Panc1 (cell line): ENCODE results near the gene IGF1R. TPM values are rescaled to one million over a fixed set of nuclear protein-coding genes. Genes with fewer than 3 reads are reported as not detected.

ENCODE experiments used
- ATAC-seq: fragments of 200-7000 bp; cut with Tn5 transposase; 2 replicates; pipeline ENCODE4 v1.9.1; 2020; ENCODE audit warnings: mild to moderate bottlenecking, moderate library complexity
- BruUV-seq: library from RNA; stranded (reverse); fragments of 400-500 nt; replicated peaks from 2 replicates; lab custom pipeline; 2021; lab: Mats Ljungman, UMichigan
- CTCF ChIA-PET: fragments of 300-600 bp; sonication (Branson Sonifier 250); formaldehyde crosslinking; loops from one replicate; lab custom pipeline; 2022; ENCODE audit warnings: antibody characterized with exemption; lab: Charles Lee
- POLR2A ChIA-PET: fragments of 300-600 bp; sonication (Branson Sonifier 250); formaldehyde crosslinking; loops from one replicate; lab custom pipeline; 2022; ENCODE audit warnings: antibody characterized with exemption; lab: Charles Lee
- DNase-seq: peaks from one replicate; pipeline ENCODE4 v3.0.0-alpha.2; 2010; ENCODE audit warnings: low read depth, low spot score
- H3K27ac ChIP-seq: 2 replicates; pipeline ENCODE4 v1.5.1; 2011; ENCODE audit warnings: mild to moderate bottlenecking, low read length, inconsistent platforms
- H3K27me3 ChIP-seq: fragments of 200-500 bp; sonication (Bioruptor generic); 2 replicates; pipeline ENCODE4 v1.6.0; 2014; ENCODE audit warnings: low read length, inconsistent platforms; ENCODE audit not compliant: control insufficient read depth, insufficient read depth
- H3K36me3 ChIP-seq: fragments of 200-500 bp; sonication (Bioruptor generic); 2 replicates; pipeline ENCODE4 v1.5.1; 2014; ENCODE audit warnings: inconsistent platforms, mild to moderate bottlenecking, low read length, moderate library complexity; ENCODE audit not compliant: control insufficient read depth, insufficient read depth
- H3K4me1 ChIP-seq: 2 replicates; pipeline ENCODE4 v1.5.1; 2011; ENCODE audit warnings: inconsistent platforms, mild to moderate bottlenecking, low read length, moderate library complexity; ENCODE audit not compliant: control insufficient read depth, insufficient read depth
- H3K4me3 ChIP-seq, 2 experiments: 2 replicates each; pipeline ENCODE4 v1.5.1; 2011 to 2012; ENCODE audit warnings: low read depth in 2 of 2, low read length in 2 of 2, mild to moderate bottlenecking in 2 of 2, inconsistent platforms in 1 of 2, moderate library complexity in 1 of 2
- H3K9me3 ChIP-seq: fragments of 200-500 bp; sonication (Bioruptor generic); 2 replicates; pipeline ENCODE4 v1.5.1; 2014; ENCODE audit warnings: low read depth, mild to moderate bottlenecking, inconsistent platforms, low read length, moderate library complexity; ENCODE audit not compliant: control insufficient read depth, insufficient read depth
- CTCF ChIP-seq: fragments of 450-650 bp; IDR thresholded peaks from 2 replicates; pipeline ENCODE4 v1.5.1; 2017; ENCODE audit warnings: mild to moderate bottlenecking
- POLR2AphosphoS5 ChIP-seq: IDR thresholded peaks from 2 replicates; pipeline ENCODE4 v1.6.1; 2012; ENCODE audit warnings: mild to moderate bottlenecking, low read depth, low read length, moderate library complexity
- REST ChIP-seq, 2 experiments: IDR thresholded peaks; 2 replicates each; pipeline ENCODE4 v1.6.1; 2011 to 2012; ENCODE audit warnings: low read depth in 2 of 2, control low read depth in 1 of 2, low read length in 1 of 2, mild to moderate bottlenecking in 1 of 2, moderate library complexity in 1 of 2; ENCODE audit not compliant: insufficient read depth in 1 of 2
- SIN3A ChIP-seq: IDR thresholded peaks from 2 replicates; pipeline ENCODE4 v1.6.1; 2012; ENCODE audit warnings: low read depth, mild to moderate bottlenecking, low read length, moderate library complexity, borderline replicate concordance; ENCODE audit not compliant: insufficient read depth
- TCF7L2 ChIP-seq: IDR thresholded peaks from 2 replicates; pipeline ENCODE4 v1.6.1; 2011; ENCODE audit warnings: mild to moderate bottlenecking, low read depth, low read length, inconsistent platforms
- in situ Hi-C: cut with HindIII; loops from 2 replicates; pipeline ENCODE4 v1.10.0; 2016; ENCODE audit warnings: low sequenced_read_pairs, low pct_unique_long_range_greater_than_20kb
- intact Hi-C: fragments of 100-400 bp; cut with micrococcal nuclease; formaldehyde crosslinking; loops from one replicate; pipeline ENCODE4 v1.10.0; 2022; ENCODE audit not compliant: unreplicated experiment
- total RNA-seq: library from RNA; stranded (reverse); gene quantifications from one replicate; pipeline ENCODE4 v1.2.1, GENCODE V29; 2021; ENCODE audit not compliant: unreplicated experiment

IGF1R gene
- total RNA-seq, 1 experiment from 2014 or later, result 77.1 TPM

- intact Hi-C loops, result no loop called here
- peaks cover 19% of the 10 kb centered on the region for H3K4me1 ChIP-seq
- in situ Hi-C loops, result no loop called here
- H3K4me3 ChIP-seq, result no peak overlapping the region
- no TSS peak for BruUV-seq
- no peak for DNase-seq
- ChIA-PET CTCF (no interaction called here), POLR2A (no interaction called here)
- 0 out of 2 replicates have a peak overlapping the region, but pooled peaks have one; percentile 32 for H3K27ac ChIP-seq
- H3K9me3 ChIP-seq, result no peaks in the 10 kb centered on the region
- TF ChIP-seq SIN3A, result no peak
- no peak for TF ChIP-seq TCF7L2
- no peak for TF ChIP-seq REST (IDR thresholded peaks at IDR 0.05; ENCODE audit: insufficient read depth in 1 of 2, low read depth in 2 of 2, low read length in 1 of 2)
- TF ChIP-seq POLR2AphosphoS5, result no peak
- no peak for TF ChIP-seq CTCF
- no peaks in the 10 kb centered on the region for H3K36me3 ChIP-seq
- no peaks in the 10 kb centered on the region for H3K27me3 ChIP-seq
- no peak for ATAC-seq
These were observed 43.4 kb upstream of the IGF1R start for GRCh38 chr15:98604983-98605382.

- BruUV-seq, result no TSS peak
- in situ Hi-C loops, result no loop called here
- Histone ChIP-seq H3K27me3 (no peaks in the 10 kb centered on the region), H3K4me3 (no peak overlapping the region), H3K9me3 (no peaks in the 10 kb centered on the region), H3K36me3 (no peaks in the 10 kb centered on the region), H3K4me1 (peaks cover 31% of the 10 kb centered on the region), H3K27ac (peak overlapping the region; percentile 83)
- peak; percentile 83 for TF ChIP-seq TCF7L2
- TF ChIP-seq SIN3A, result no peak
- TF ChIP-seq POLR2AphosphoS5, result peak; percentile 60; the same call in 1 of the 2 replicates
- intact Hi-C loops, result no loop called here
- POLR2A ChIA-PET, result no interaction called here
- CTCF ChIA-PET, result no interaction called here
- ATAC-seq (peak; percentile 94), DNase-seq (no peak)
These were observed 39.0 kb upstream of the IGF1R start for GRCh38 chr15:98609144-98609852.

- BruUV-seq, result no TSS peak
- H3K4me3 ChIP-seq, result no peak overlapping the region
- TF ChIP-seq REST (IDR thresholded peaks at IDR 0.05; ENCODE audit: insufficient read depth in 1 of 2, low read depth in 2 of 2, low read length in 1 of 2), result no peak
- no peak for TF ChIP-seq SIN3A
- no peak for TF ChIP-seq CTCF
- TF ChIP-seq POLR2AphosphoS5, result no peak
- TF ChIP-seq TCF7L2, result no peak
- no peaks in the 10 kb centered on the region for H3K9me3 ChIP-seq
- DNase-seq (no peak), ATAC-seq (no peak)
- peak overlapping the region; percentile 49 for H3K27ac ChIP-seq
- H3K36me3 ChIP-seq, result no peaks in the 10 kb centered on the region
- POLR2A ChIA-PET, result no interaction called here
- H3K4me1 ChIP-seq, result peaks cover 28% of the 10 kb centered on the region
- H3K27me3 ChIP-seq, result no peaks in the 10 kb centered on the region
- in situ Hi-C loops (no loop called here), intact Hi-C loops (no loop called here)
- CTCF ChIA-PET, result no interaction called here
These were observed 37.3 kb upstream of the IGF1R start for GRCh38 chr15:98610991-98611390.
